NB4 (cell line): ENCODE data around the gene GAL3ST1.

Experiments
- CTCF ChIP-seq: IDR thresholded peaks from one replicate; pipeline ENCODE4 v1.5.1; 2012; ENCODE audit warnings: low read depth, low read length
- MAX ChIP-seq: IDR thresholded peaks from 2 replicates; pipeline ENCODE4 v1.6.1; 2011; ENCODE audit warnings: low read depth, low read length
- POLR2A ChIP-seq: IDR thresholded peaks from 2 replicates; pipeline ENCODE4 v1.6.1; 2011; ENCODE audit warnings: mild to moderate bottlenecking; ENCODE audit not compliant: insufficient read length; ENCODE audit errors: extremely low read depth

DNA sequence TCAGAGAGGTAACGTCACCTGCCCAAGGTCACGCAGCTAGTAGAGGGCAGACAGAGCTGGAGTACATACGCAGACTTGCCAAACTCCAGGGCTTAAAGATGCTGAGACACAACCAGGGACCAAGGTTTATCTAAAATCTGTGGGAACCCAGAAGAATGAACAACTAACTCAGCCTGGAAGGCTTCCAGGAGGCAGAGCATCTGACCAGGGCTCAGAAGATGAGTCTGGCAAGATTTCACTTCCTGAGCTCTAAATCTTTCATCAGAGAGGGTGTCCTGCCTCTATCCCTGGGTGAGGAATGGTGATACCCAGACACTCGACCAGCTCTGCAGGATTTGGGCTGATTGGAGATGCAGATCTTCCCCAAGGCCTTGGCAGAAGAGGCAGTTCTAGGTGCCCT, 9.1 kb downstream of the GAL3ST1 start:
- TF ChIP-seq CTCF: no peak
- no peak for TF ChIP-seq POLR2A
- no peak for TF ChIP-seq MAX
